22Rv1 (cell line): ENCODE results near the gene IL20.
A peak's percentile ranks its signal among the peaks of the same experiment; 100 is the strongest.

Source experiments
- H3K27ac ChIP-seq: fragments of 450-650 bp; 2 replicates; pipeline ENCODE4 v1.5.1; 2017
- ZFX ChIP-seq: fragments of 450-650 bp; IDR thresholded peaks from 2 replicates; pipeline ENCODE4 v1.6.1; 2017; ENCODE audit warnings: antibody characterized with exemption, borderline replicate concordance
- TF ChIP-seq, protein P1 (sequence below): fragments of 450-650 bp; IDR thresholded peaks from 2 replicates; pipeline ENCODE4 v1.5.1; 2017; ENCODE audit warnings: mild to moderate bottlenecking

The IL20 gene

DNA sequence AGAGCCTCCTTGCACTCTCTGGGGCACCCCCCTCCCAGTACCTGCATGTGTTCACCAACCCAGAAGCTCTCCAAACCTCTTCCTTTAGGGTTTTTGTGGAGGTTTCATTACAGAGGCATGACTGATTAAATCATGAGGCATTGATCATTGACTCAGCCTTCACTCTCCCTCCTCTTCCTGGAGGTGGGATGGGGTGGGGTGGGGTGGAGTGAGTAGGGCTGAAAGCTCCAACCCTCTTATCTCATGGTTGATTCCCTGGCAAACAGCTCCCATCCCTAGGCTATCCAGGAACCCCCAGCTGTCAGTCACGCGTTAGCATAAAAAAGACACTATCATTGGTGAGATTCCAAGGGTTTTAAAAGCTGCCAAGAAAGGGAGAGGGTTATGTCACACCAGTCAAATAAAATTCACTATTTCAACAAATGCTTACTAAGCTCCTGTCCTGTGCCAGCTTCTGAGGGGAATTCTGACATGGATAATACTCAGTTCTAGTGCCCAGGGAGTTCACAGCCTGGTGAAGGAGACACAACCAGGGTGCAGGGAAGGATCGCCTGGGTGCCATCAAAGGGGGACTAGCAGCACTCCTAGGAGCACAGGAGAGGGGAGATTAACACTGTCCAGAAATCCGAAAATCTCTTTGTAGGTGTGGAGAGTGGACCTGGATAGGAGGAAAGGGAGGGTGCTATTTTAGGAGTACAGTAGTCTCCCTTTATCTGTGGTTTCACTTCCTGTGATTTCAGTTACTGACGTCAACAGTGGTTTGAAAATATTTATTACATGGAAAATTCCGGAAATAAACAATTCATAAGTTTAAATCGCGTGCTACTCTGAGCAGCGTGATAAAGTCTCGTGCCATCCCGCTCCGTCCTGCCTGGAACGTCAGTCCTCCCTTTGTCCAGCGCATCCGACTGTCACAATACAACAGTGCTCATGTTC is 25.0 kb downstream of the IL20 start:
- TF ChIP-seq, protein P1, sequence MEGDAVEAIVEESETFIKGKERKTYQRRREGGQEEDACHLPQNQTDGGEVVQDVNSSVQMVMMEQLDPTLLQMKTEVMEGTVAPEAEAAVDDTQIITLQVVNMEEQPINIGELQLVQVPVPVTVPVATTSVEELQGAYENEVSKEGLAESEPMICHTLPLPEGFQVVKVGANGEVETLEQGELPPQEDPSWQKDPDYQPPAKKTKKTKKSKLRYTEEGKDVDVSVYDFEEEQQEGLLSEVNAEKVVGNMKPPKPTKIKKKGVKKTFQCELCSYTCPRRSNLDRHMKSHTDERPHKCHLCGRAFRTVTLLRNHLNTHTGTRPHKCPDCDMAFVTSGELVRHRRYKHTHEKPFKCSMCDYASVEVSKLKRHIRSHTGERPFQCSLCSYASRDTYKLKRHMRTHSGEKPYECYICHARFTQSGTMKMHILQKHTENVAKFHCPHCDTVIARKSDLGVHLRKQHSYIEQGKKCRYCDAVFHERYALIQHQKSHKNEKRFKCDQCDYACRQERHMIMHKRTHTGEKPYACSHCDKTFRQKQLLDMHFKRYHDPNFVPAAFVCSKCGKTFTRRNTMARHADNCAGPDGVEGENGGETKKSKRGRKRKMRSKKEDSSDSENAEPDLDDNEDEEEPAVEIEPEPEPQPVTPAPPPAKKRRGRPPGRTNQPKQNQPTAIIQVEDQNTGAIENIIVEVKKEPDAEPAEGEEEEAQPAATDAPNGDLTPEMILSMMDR: no peak
- TF ChIP-seq ZFX: no peak
- H3K27ac ChIP-seq: no peak overlapping the region

DNA sequence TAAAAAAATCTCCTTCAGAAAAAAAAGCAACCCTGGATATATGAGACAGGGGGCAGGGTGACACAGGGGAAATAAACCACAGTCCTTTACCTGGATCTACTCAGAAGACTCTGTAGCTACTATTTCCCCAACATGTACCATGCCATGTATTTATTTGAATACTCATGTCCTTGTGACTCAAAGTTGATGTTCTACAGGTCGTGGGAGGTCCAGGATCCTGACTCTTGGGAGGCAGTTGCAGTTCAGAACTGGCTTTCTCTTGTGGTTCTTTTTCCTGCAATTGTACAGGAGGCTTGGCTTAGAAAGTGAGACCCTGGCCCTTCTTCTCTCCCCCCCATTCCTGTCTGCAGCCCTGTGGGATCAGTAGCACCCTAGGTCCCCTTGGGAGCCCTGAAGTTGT is 26.0 kb downstream of the IL20 start:
- no peak for TF ChIP-seq ZFX
- TF ChIP-seq, protein P1: no peak
- H3K27ac ChIP-seq: no peak overlapping the region

DNA sequence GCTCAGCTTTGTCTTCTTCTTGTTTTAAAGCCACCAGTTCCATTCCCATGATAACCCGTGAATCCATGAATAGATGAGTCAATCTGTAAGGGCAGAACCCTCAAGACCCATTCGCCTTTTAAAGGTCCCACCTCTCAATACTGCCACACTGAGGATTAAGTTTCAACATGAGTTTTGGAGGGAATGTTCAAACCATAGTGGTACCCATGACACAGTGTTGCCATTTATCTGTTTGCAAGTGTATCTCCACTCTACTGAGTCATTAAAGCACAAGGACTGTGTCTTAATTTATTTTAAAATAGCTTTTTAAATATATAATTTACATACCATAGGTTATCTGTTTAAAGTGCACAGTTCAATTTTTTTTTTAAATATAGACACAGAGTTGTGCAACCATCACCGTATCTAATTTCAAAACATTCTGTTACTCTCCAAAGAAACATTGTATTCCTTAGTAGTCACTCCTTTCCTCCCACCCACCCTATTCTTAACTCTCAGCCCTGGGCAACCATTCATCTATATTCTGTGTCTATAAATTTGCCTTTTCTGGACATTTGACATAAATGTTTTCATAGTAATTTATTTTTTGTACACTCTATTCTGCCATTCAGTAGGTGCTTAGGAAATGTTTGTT is 27.0 kb downstream of the IL20 start:
- TF ChIP-seq, protein P1: no peak
- TF ChIP-seq ZFX: no peak
- H3K27ac ChIP-seq: no peak overlapping the region

GRCh38 chr1:206893380-206893779 is 28.0 kb downstream of the IL20 start:
- no peak for TF ChIP-seq ZFX
- TF ChIP-seq, protein P1: no peak

DNA sequence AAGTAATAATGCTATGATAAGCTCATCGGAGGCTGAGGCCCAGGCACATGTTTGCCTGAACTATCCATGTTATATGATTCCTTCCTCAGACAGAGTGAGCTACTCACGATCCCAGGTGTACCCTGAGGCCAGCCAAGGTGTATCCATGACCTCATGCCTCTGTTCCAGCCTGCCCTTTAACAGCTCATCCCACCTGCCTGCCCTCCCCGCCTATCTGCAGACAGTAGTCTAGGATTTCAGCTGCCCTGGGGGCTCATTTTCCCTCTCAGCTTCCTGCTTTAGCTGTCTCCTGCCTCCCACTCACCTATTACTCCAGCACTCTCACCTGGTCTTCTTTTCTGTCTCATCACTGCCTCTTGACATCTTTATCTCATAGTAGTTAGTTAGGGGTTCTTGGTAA is 29.9 kb downstream of the IL20 start:
- TF ChIP-seq, protein P1: no peak
- no peak for TF ChIP-seq ZFX

More at GRCh38 chr1:206893380-206893779, 28.0 kb downstream of the IL20 start:
- H3K27ac ChIP-seq: no peak overlapping the region

DNA sequence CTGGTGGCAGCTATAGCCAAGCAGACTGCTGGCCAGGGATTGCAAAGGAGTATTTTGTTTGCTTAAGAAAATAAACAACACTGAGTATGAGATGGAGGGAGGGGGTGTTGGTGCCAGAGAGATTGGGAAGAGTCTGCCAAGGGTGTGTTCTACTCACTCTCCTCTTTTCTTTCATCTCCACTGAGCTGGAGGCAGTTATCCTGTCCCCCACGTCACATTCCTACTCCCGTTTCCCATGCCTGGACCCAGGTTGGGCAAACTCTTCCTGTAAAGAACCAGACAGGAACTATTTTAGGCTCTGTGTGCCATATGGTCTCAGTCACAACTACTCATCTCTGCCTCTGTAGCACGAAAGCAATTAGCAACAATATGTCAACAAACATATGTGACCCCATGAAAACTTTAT is 30.4 kb downstream of the IL20 start:
- H3K27ac ChIP-seq: peak overlapping the region; percentile 67
- TF ChIP-seq, protein P1: no peak
- no peak for TF ChIP-seq ZFX

More for the DNA sequence above, 29.9 kb downstream of the IL20 start:
- H3K27ac ChIP-seq: peak overlapping the region; percentile 67

DNA sequence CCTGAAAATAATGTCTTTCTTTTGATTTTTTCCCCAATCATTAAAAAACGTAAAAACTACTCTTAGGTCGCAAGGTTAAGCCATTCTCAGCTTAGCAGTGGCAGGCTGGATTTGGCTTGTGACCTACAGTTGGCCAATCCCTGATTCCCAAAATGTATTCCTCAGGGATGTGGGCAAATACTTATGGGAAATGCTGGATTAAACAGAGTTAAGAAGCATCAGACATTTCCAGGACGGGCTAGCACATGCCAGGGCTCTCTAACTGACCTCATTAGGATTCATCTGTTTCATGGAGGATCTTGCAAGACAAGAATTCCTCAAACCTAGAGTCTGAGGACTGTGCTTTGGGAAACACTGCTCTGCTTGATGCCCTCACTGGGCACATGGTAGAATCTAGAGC is 30.8 kb downstream of the IL20 start:
- peak overlapping the region; percentile 67; the same call in 1 of the 2 replicates for H3K27ac ChIP-seq
- no peak for TF ChIP-seq ZFX
- TF ChIP-seq, protein P1: no peak
